ENCODE measurements around the gene RNF10.

DNA sequence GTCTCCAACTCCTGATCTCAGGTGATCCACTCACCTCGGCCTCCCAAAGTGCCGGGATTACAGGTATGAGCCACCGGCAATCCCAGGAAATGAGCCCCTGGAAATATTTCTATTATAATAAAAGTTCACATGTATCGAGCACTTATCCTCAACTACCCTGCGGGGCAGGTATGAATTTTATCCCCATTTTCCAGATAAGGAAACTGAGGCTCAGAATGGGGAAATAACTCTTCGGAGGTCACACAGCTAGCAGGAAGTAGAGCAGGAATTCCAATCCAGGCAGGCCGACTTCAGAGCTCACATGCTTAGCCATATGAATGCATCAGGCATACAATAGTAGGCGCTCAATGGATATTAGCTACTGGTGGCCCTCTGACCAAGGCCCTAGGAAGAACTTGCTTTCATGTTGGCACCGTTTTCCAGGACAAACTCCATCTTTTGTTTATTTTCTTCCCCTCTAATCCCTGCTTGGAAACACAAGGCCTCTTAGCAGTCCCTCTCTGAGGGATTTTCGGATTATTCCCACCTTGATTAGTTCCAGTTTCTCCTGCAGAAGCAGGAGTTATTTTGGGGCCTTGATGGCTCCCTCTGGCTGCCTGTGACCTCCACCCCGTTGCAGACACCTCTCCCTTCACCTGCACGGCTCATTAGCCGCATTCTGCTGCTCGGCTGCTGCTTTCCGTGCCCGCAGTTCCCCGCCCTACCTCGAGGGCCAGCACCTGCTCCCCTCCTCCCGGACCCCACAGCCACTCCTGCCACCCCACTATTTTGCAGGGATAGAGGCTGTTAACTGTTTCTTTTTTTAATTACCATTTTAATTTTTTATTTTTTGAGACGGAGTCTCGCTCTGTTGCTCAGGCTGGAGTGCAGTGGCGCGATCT lies 65.8 kb downstream of the RNF10 start:
- TF ChIP-seq, protein P1, sequence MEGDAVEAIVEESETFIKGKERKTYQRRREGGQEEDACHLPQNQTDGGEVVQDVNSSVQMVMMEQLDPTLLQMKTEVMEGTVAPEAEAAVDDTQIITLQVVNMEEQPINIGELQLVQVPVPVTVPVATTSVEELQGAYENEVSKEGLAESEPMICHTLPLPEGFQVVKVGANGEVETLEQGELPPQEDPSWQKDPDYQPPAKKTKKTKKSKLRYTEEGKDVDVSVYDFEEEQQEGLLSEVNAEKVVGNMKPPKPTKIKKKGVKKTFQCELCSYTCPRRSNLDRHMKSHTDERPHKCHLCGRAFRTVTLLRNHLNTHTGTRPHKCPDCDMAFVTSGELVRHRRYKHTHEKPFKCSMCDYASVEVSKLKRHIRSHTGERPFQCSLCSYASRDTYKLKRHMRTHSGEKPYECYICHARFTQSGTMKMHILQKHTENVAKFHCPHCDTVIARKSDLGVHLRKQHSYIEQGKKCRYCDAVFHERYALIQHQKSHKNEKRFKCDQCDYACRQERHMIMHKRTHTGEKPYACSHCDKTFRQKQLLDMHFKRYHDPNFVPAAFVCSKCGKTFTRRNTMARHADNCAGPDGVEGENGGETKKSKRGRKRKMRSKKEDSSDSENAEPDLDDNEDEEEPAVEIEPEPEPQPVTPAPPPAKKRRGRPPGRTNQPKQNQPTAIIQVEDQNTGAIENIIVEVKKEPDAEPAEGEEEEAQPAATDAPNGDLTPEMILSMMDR (IDR thresholded peaks at IDR 0.05) = no peak
- TF ChIP-seq SIN3A (IDR thresholded peaks at IDR 0.05; ENCODE audit: borderline replicate concordance, insufficient read depth, low read depth, low read length) (no peak), TCF7L2 (IDR thresholded peaks at IDR 0.05; ENCODE audit: low read depth, low read length) (no peak)

Measured in Panc1 (cell line).